Endothelial cell of umbilical vein (primary cell): ENCODE data around the gene PLEKHM2. TPM values are rescaled to one million over a fixed set of nuclear protein-coding genes. Genes with fewer than 3 reads are reported as not detected.

Experiments used
- BruUV-seq: library from RNA; stranded (reverse); fragments of 400-500 nt; replicated peaks from 2 replicates; lab custom pipeline; 2021; lab: Mats Ljungman, UMichigan
- CTCF ChIA-PET: fragments of 300-600, 350-600 bp; sonication (Branson Sonifier 250); formaldehyde crosslinking; loops from one replicate; lab custom pipeline; 2021; ENCODE audit warnings: antibody characterized with exemption, inconsistent platforms; lab: Charles Lee
- POLR2A ChIA-PET: fragments of 300-600, 350-600 bp; sonication (Branson Sonifier 250); formaldehyde crosslinking; loops from one replicate; lab custom pipeline; 2021; ENCODE audit warnings: antibody characterized with exemption, inconsistent platforms; lab: Charles Lee
- DNase-seq: peaks from one replicate; pipeline ENCODE4 v3.0.0-alpha.2; 2011; ENCODE audit warnings: low read depth, low spot score
- FAIRE-seq: peaks from 2 replicates; lab custom pipeline; 2011; peaks lifted over from hg19 to GRCh38; lab: Jason Lieb, UNC
- H2AFZ ChIP-seq: 2 replicates; pipeline ENCODE4 v1.6.0; 2012; ENCODE audit warnings: low read depth, low read length, control low read depth, inconsistent platforms
- H3K27ac ChIP-seq: 2 replicates; pipeline ENCODE4 v1.5.1; 2011; ENCODE audit warnings: low read depth, mild to moderate bottlenecking, control low read depth, low read length, moderate library complexity; ENCODE audit not compliant: insufficient read depth
- H3K27me3 ChIP-seq, 2 experiments: 2 replicates each; pipeline versions ENCODE4 v1.6.0 to v1.6.1; 2011; ENCODE audit warnings: low read length in 2 of 2, mixed read lengths in 1 of 2; ENCODE audit not compliant: control insufficient read depth in 2 of 2, insufficient read depth in 2 of 2
- H3K36me3 ChIP-seq, 2 experiments: 2 replicates in 1 of 2; 3 replicates in 1 of 2; pipeline ENCODE4 v1.5.1; 2011; ENCODE audit warnings: low read length in 2 of 2, mild to moderate bottlenecking in 1 of 2, moderate library complexity in 1 of 2; ENCODE audit not compliant: control insufficient read depth in 2 of 2, insufficient read depth in 2 of 2; ENCODE audit errors: extremely low read depth in 1 of 2
- H3K4me1 ChIP-seq: 3 replicates; pipeline ENCODE4 v1.5.1; 2011; ENCODE audit warnings: mild to moderate bottlenecking, low read length; ENCODE audit not compliant: control insufficient read depth, insufficient read depth; ENCODE audit errors: extremely low read depth
- H3K4me2 ChIP-seq: 2 replicates; pipeline ENCODE4 v1.6.1; 2011; ENCODE audit warnings: low read length, control low read depth, mixed read lengths; ENCODE audit not compliant: insufficient read depth
- H3K4me3 ChIP-seq, 3 experiments: fragments of 200-600 bp in 1 of 3; sonication (generic), shearing (Covaris generic) in 1 of 3; replicated peaks in 1 of 3; 2 replicates each; pipeline ENCODE4 v1.5.1; 2011 to 2016; ENCODE audit warnings: control low read depth in 3 of 3, low read length in 3 of 3, mild to moderate bottlenecking in 2 of 3, inconsistent platforms in 1 of 3, low read depth in 1 of 3, moderate library complexity in 1 of 3; ENCODE audit not compliant: insufficient read depth in 1 of 3
- H3K79me2 ChIP-seq: 2 replicates; pipeline ENCODE4 v1.6.0; 2012; ENCODE audit warnings: low read length, inconsistent platforms; ENCODE audit not compliant: control insufficient read depth, insufficient read depth
- H3K9ac ChIP-seq: replicated peaks from 2 replicates; pipeline ENCODE3; 2011; ENCODE audit warnings: low read length, control low read depth; ENCODE audit not compliant: insufficient read depth; ENCODE audit errors: extremely low read depth
- H3K9me1 ChIP-seq: replicated peaks from 3 replicates; pipeline ENCODE4 v1.6.0; 2011; ENCODE audit warnings: mild to moderate bottlenecking, low read length; ENCODE audit not compliant: control insufficient read depth, insufficient read depth; ENCODE audit errors: extremely low read depth
- H3K9me3 ChIP-seq: replicated peaks from 2 replicates; pipeline ENCODE4 v1.5.1; 2012; ENCODE audit warnings: low read length, inconsistent platforms; ENCODE audit not compliant: control insufficient read depth, insufficient read depth
- H4K20me1 ChIP-seq: replicated peaks from 2 replicates; pipeline ENCODE3; 2011; ENCODE audit warnings: mild to moderate bottlenecking, low read length; ENCODE audit not compliant: control insufficient read depth, insufficient read depth; ENCODE audit errors: extremely low read depth
- CTCF ChIP-seq, 2 donors: IDR thresholded peaks; 1 replicate in 1 of 2; 2 replicates in 1 of 2; pipeline ENCODE4 v1.5.1; 2011; ENCODE audit warnings: low read length in 2 of 2, mild to moderate bottlenecking in 2 of 2, moderate library complexity in 2 of 2, control low read depth in 1 of 2, inconsistent platforms in 1 of 2, low read depth in 1 of 2; ENCODE audit not compliant: insufficient read depth in 1 of 2; ENCODE audit errors: extremely low read depth in 1 of 2
- EZH2 ChIP-seq: IDR thresholded peaks from 2 replicates; pipeline ENCODE4 v1.6.1; 2012; ENCODE audit warnings: borderline replicate concordance, low read depth, mild to moderate bottlenecking, moderate library complexity, low read length, inconsistent platforms; ENCODE audit not compliant: severe bottlenecking
- FOS ChIP-seq: IDR thresholded peaks from 2 replicates; pipeline ENCODE4 v1.6.1; 2011; ENCODE audit warnings: mild to moderate bottlenecking, low read length, moderate library complexity, borderline replicate concordance; ENCODE audit not compliant: insufficient read depth
- GATA2 ChIP-seq: IDR thresholded peaks from 2 replicates; pipeline ENCODE4 v1.7.0; 2011; ENCODE audit warnings: low read depth, mild to moderate bottlenecking, moderate library complexity, mixed read lengths, low read length; ENCODE audit not compliant: insufficient read length, insufficient read depth
- JUN ChIP-seq: IDR thresholded peaks from 2 replicates; pipeline ENCODE4 v1.6.1; 2011; ENCODE audit warnings: borderline replicate concordance, low read depth; ENCODE audit not compliant: insufficient read length, insufficient read depth
- MAX ChIP-seq: IDR thresholded peaks from 2 replicates; pipeline ENCODE4 v1.6.1; 2011; ENCODE audit not compliant: insufficient read depth, insufficient read length
- MYC ChIP-seq: IDR thresholded peaks from one replicate; pipeline ENCODE4 v1.6.1; 2011; ENCODE audit warnings: mild to moderate bottlenecking, low read depth, low read length
- POLR2A ChIP-seq: IDR thresholded peaks from 2 replicates; pipeline ENCODE4 v1.6.1; 2012; ENCODE audit warnings: low read depth, mild to moderate bottlenecking, control low read depth, low read length
- POLR2AphosphoS5 ChIP-seq: IDR thresholded peaks from 2 replicates; pipeline ENCODE4 v1.6.1; 2012; ENCODE audit warnings: low read depth, mild to moderate bottlenecking, control low read depth, low read length, moderate library complexity; ENCODE audit not compliant: insufficient read depth
- dilution Hi-C: fragments of 300-500 bp; cut with MboI; formaldehyde crosslinking; loops from one replicate; pipeline ENCODE4 v1.15.0; 2019; ENCODE audit warnings: low sequenced_read_pairs; ENCODE audit not compliant: extremely low pct_ligation_motif_present
- intact Hi-C: fragments of 100-400 bp; cut with micrococcal nuclease; formaldehyde crosslinking; loops from one replicate; pipeline ENCODE4 v1.10.0; 2022
- polyA plus RNA-seq, 4 experiments: library from polyadenylated mRNA; depleted of rRNA in 3 of 4; stranded (reverse) in 3 of 4; unstranded in 1 of 4; fragments of >200 nt; gene quantifications; 2 replicates each; pipeline versions ENCODE4 v1.2.1 to v1.2.3, GENCODE V29; 2011 to 2012; ENCODE audit warnings: missing spikeins in 1 of 4
- total RNA-seq: library from RNA; stranded (reverse); gene quantifications from 2 replicates; pipeline ENCODE4 v1.2.3, GENCODE V29; 2021

PLEKHM2 gene
- total and polyA plus RNA-seq, 2 donors (not counting 3 experiments of a cell fraction or from before 2014, with no cell fraction given): 60.6 to 67.5 TPM

- POLR2A ChIA-PET: no interaction called here
- H3K9me1 ChIP-seq: no peaks in the 10 kb centered on the region
- TF ChIP-seq JUN (no peak), MAX (no peak), CTCF (IDR thresholded peaks at IDR 0.05; ENCODE audit: extremely low read depth in 1 of 2, insufficient read depth in 1 of 2, low read depth in 1 of 2, low read length in 2 of 2) (no peak), MYC (no peak), FOS (no peak), EZH2 (no peak), GATA2 (no peak), POLR2AphosphoS5 (no peak), POLR2A (no peak)
- intact Hi-C loops (loop anchor here (5.0 kb wide), 1 partner anchor 165 kb away; no protein-coding TSS in a partner anchor), dilution Hi-C loops (no loop called here)
- CTCF ChIA-PET: interaction anchor here (1.1 to 4.4 kb wide), 4 partner anchors 12 to 52 kb away, joined by 3 to 31 read pairs (median 4); no protein-coding TSS in a partner anchor
- peak overlapping the region; percentile 13 for H3K9ac ChIP-seq
- FAIRE-seq (no peak), DNase-seq (no peak)
- H3K4me3 ChIP-seq: no peak overlapping the region
- no peak overlapping the region for H3K4me2 ChIP-seq
- H3K27me3 ChIP-seq: no peaks in the 10 kb centered on the region
- H3K27ac ChIP-seq: peak overlapping the region; percentile 35
- no peaks in the 10 kb centered on the region for H3K9me3 ChIP-seq
- peaks cover 17 to 32% of the 10 kb centered on the region in 2 experiments for H3K36me3 ChIP-seq
- no peak overlapping the region for H2AFZ ChIP-seq
- H4K20me1 ChIP-seq: no peaks in the 10 kb centered on the region
- no TSS peak for BruUV-seq
- peaks cover 47% of the 10 kb centered on the region for H3K4me1 ChIP-seq
- H3K79me2 ChIP-seq: peaks cover 86% of the 10 kb centered on the region
Measured at GRCh38 chr1:15762546-15762945, 78.4 kb downstream of the PLEKHM2 start.
